Neural crest cell (in vitro differentiated cells): Measurements from ENCODE around the gene S1PR2. TPM values are rescaled to one million over a fixed set of nuclear protein-coding genes. Genes with fewer than 3 reads are reported as not detected.

ENCODE experiments used
- DNase-seq: peaks from one replicate; pipeline ENCODE4 v3.0.0; 2021; ENCODE audit warnings: low read depth, mixed read lengths, low spot score
- H3K27ac Mint-ChIP-seq: one replicate; pipeline ENCODE4 v1.8.0; 2021; ENCODE audit warnings: mild to moderate bottlenecking, mixed read lengths; ENCODE audit not compliant: unreplicated experiment
- H3K27me3 Mint-ChIP-seq: 2 replicates; pipeline ENCODE4 v1.8.0; 2021; ENCODE audit warnings: low read depth, mild to moderate bottlenecking, mixed read lengths
- H3K36me3 Mint-ChIP-seq: 2 replicates; pipeline ENCODE4 v1.8.0; 2021; ENCODE audit warnings: low read depth, mild to moderate bottlenecking, mixed read lengths
- H3K4me1 Mint-ChIP-seq: 2 replicates; pipeline ENCODE4 v1.8.0; 2021; ENCODE audit warnings: mixed read lengths
- H3K4me3 Mint-ChIP-seq: one replicate; pipeline ENCODE4 v1.8.0; 2021; ENCODE audit warnings: mild to moderate bottlenecking, mixed read lengths
- H3K9me3 Mint-ChIP-seq: 2 replicates; pipeline ENCODE4 v1.8.0; 2021; ENCODE audit warnings: mixed read lengths
- CTCF ChIP-seq: fragments of 200-600 bp; sonication (generic); conservative IDR thresholded peaks from 2 replicates; pipeline ENCODE4 v1.5.0; 2021; ENCODE audit warnings: antibody characterized with exemption, mild to moderate bottlenecking
- total RNA-seq: library from RNA; stranded (reverse); gene quantifications from 2 replicates; pipeline ENCODE4 v1.2.1, GENCODE V29; 2021

S1PR2 gene
- total RNA-seq, 1 donor from 2014 or later: 24.8 TPM

- no peaks in the 10 kb centered on the region for H3K9me3 Mint-ChIP-seq
- H3K36me3 Mint-ChIP-seq: no peaks in the 10 kb centered on the region
- no peaks in the 10 kb centered on the region for H3K27me3 Mint-ChIP-seq
- peak overlapping the region; percentile 94 for H3K27ac Mint-ChIP-seq
- no peak for DNase-seq
- no peak for TF ChIP-seq CTCF
- H3K4me3 Mint-ChIP-seq: peak overlapping the region; percentile 94
- peaks cover 14% of the 10 kb centered on the region for H3K4me1 Mint-ChIP-seq
Observed at GRCh38 chr19:10195199-10195519, 36.0 kb downstream of the S1PR2 start.

- peaks cover 19% of the 10 kb centered on the region for H3K4me1 Mint-ChIP-seq
- H3K27me3 Mint-ChIP-seq: no peaks in the 10 kb centered on the region
- peak within 1 kb of the TSS; percentile 97 for H3K27ac Mint-ChIP-seq
Observed at GRCh38 chr19:10194500-10195198, 36.5 kb downstream of the S1PR2 start, which contains the start of gene DNMT1. DNMT1 (minus strand) TSS chr19:10194953; CDS start chr19:10194899, 54 bp downstream.

GRCh38 chr19:10193790-10194499, 37.2 kb downstream of the S1PR2 start:
- Mint-ChIP-seq H3K9me3 (no peaks in the 10 kb centered on the region), H3K27ac (peak overlapping the region; percentile 97), H3K4me1 (peaks cover 20% of the 10 kb centered on the region), H3K4me3 (peak overlapping the region; percentile 94), H3K36me3 (no peaks in the 10 kb centered on the region), H3K27me3 (no peaks in the 10 kb centered on the region)
- no peak for DNase-seq
- no peak for TF ChIP-seq CTCF

More at GRCh38 chr19:10194500-10195198, 36.5 kb downstream of the S1PR2 start, which contains the start of gene DNMT1:
- H3K9me3 Mint-ChIP-seq: no peaks in the 10 kb centered on the region
- H3K36me3 Mint-ChIP-seq: no peaks in the 10 kb centered on the region
- H3K4me3 Mint-ChIP-seq: peak within 1 kb of the TSS; percentile 94
- no peak for TF ChIP-seq CTCF
- DNase-seq: peak; percentile 99

GRCh38 chr19:10192922-10193321, 38.2 kb downstream of the S1PR2 start:
- no peak overlapping the region for H3K27ac Mint-ChIP-seq
- no peak for TF ChIP-seq CTCF
- no peaks in the 10 kb centered on the region for H3K27me3 Mint-ChIP-seq
- H3K4me1 Mint-ChIP-seq: peaks cover 20% of the 10 kb centered on the region
- peak overlapping the region; percentile 81 for H3K4me3 Mint-ChIP-seq
- DNase-seq: no peak
- no peaks in the 10 kb centered on the region for H3K9me3 Mint-ChIP-seq
- no peaks in the 10 kb centered on the region for H3K36me3 Mint-ChIP-seq

- H3K27ac Mint-ChIP-seq: no peak overlapping the region
- no peak for DNase-seq
- H3K4me1 Mint-ChIP-seq: peaks cover 25% of the 10 kb centered on the region
- no peaks in the 10 kb centered on the region for H3K9me3 Mint-ChIP-seq
- no peaks in the 10 kb centered on the region for H3K36me3 Mint-ChIP-seq
- TF ChIP-seq CTCF: no peak
- H3K27me3 Mint-ChIP-seq: no peaks in the 10 kb centered on the region
- peak overlapping the region; percentile 72 for H3K4me3 Mint-ChIP-seq
Observed at GRCh38 chr19:10191347-10191746, 39.8 kb downstream of the S1PR2 start.
